ENCODE measurements around the gene S100A11.
A peak's percentile ranks its signal among the peaks of the same experiment; 100 is the strongest.

The S100A11 gene

DNA sequence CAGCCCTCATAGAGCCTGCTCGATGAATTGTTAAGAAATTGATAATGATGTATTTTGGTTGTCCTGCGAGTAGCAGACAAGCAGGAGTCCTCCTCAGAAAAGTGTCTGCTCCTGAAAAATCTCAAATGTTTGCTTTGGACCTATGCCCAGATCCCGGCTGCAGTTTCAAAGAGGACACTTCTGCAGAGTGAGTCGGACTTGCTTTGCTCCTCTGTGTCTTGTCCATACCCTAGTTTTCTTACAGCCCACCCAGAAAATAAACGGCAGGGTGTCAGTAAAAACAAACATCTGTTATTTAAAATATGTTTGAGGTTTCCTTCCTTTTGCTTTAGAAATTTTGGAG, 46.0 kb downstream of the S100A11 start:
- H3K27ac ChIP-seq, result peak overlapping the region in 1 of 2 donors; percentile 80
- peak overlapping the region; percentile 95 for H3K4me3 ChIP-seq
- DNase-seq (ENCODE audit: low spot score), result no peak
- TF ChIP-seq, protein P1, sequence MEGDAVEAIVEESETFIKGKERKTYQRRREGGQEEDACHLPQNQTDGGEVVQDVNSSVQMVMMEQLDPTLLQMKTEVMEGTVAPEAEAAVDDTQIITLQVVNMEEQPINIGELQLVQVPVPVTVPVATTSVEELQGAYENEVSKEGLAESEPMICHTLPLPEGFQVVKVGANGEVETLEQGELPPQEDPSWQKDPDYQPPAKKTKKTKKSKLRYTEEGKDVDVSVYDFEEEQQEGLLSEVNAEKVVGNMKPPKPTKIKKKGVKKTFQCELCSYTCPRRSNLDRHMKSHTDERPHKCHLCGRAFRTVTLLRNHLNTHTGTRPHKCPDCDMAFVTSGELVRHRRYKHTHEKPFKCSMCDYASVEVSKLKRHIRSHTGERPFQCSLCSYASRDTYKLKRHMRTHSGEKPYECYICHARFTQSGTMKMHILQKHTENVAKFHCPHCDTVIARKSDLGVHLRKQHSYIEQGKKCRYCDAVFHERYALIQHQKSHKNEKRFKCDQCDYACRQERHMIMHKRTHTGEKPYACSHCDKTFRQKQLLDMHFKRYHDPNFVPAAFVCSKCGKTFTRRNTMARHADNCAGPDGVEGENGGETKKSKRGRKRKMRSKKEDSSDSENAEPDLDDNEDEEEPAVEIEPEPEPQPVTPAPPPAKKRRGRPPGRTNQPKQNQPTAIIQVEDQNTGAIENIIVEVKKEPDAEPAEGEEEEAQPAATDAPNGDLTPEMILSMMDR (IDR thresholded peaks at IDR 0.05), result no peak

DNA sequence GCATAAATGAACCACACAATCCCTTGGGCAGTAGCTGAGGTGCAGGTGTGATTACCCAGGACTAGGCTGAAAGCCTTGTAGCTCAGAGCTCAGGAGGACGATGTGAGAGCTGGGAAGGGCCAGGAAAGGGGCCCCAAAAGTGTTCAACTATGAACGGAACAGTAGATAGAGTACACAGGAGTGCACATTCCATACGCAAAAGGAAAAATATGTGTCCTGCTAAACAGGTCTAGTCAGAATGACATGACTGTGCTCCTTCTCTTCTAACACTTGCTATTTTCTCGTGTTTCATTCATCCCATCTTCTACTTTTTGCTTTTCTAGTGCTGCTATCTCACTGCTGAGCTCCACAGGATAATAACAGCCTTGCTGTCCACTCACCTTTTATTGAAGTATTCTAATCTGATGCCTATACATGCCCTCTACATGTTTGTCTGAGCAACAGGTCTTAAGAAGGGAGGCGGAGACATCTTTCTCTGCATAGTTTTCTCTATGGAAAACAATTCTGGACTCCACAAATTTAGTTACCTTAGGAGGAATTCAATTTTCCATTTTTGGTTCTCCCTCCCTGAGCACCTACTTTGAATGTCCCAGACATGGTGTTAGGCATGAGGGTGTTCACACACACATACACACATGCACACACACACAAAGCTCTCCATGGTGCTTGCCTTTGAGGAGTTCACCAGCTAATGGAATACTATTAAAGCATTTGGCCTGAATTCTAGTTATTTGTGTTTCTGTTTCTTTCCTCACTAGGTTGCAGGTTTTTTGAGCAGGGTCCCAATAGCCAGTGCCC, 46.5 kb downstream of the S100A11 start:
- TF ChIP-seq, protein P1 (IDR thresholded peaks at IDR 0.05), result no peak
- no peak for DNase-seq (ENCODE audit: low spot score)
- Histone ChIP-seq H3K27ac (peak overlapping the region in 1 of 2 donors; percentile 80), H3K4me3 (peak overlapping the region; percentile 95)

DNA sequence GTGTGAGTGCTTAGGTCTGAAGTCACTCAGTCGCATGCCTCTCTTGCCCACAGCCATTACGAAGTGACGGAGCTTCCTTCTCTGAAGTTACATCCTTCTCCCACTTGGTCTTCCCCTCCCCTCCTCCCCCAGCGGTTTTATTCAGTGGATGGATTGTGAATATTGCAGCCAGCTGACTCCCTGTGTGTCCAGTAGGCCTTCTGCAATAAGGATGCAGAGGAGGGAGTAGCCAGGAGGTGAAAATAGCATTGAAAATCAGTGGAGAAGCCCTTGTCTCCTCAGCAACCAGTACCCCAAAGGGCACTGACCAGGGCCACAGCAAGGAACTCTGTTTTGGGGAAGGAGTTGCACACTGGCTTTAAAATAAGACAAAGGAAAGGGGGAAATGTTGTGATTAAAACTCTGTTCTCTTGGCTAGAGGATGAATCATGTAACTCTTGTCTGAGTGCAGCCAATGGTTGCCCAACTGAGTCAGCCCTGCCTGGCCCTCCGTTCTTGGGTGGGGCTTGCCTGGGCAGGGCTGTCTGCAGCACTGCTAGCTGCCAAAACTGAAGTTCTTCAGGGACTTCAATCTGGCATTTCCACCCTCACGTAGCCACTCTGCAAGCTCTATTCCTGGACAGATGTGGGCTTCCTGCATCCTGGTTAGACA, 47.5 kb downstream of the S100A11 start:
- H3K27ac ChIP-seq, result peak overlapping the region; percentile 40 to 80
- TF ChIP-seq, protein P1 (IDR thresholded peaks at IDR 0.05), result no peak
- peak; percentile 90 for DNase-seq (ENCODE audit: low spot score)
- peak overlapping the region; percentile 95 for H3K4me3 ChIP-seq

DNA sequence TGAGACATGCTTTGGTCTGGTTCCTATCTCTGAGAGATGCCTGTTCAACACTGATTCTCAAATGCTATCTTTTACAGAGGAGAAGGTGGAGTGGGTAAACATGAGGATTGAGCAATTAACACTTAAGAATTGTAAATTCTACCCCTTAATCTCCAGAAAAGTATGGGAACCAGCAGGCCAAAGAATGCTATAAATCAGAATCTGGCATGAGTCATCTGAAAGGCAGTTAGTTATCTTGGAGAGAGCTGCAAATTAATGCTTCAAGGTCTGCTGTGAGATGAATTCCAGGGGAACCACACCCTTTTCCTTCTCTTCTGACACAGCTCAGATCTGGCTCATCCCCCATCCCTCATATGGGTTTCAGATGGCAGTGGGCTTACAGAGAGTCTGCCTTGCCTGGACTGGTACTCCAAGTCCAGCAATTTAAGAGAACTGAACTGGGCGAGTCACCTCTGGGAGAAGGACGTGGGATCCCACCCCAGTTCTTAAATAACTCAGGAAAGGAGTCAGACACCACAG, 48.3 kb downstream of the S100A11 start:
- TF ChIP-seq, protein P1 (IDR thresholded peaks at IDR 0.05), result no peak
- no peak for DNase-seq (ENCODE audit: low spot score)
- H3K27ac ChIP-seq, result peak overlapping the region; percentile 40 to 80
- H3K4me3 ChIP-seq, result peak overlapping the region; percentile 95

DNA sequence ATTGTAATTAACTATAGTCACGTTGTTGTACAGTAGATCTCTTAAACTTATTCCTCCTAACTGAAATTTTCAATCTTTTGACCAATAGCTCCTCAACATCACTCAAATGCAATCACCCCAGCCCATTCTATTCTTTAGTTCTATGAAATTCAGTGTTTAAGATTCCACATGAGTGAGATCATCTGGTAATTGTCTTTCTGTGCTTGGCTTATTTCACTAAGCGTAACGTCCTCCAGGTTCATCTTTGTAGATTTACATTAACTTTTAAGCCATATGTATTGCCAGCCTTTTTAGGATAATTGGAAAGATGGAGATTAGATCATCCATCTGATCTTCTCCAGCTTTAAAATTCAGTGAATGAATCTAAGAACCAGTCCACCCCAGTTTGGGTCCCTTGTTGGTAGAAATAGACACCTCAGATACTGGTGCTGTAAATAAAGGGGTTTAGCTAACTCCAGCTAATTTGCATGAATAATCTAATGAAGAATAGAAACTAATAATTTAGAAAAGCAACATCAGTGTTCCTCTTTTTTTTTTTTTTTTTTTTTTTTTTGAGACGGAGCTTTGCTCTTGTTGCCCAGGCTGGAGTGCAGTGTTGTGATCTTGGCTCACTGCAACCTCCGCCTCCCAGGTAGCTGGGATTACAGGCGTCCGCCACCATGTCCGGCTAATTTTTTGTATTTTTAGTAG, 50.2 kb downstream of the S100A11 start:
- DNase-seq (ENCODE audit: low spot score), result no peak
- no peak overlapping the region for H3K27ac ChIP-seq
- TF ChIP-seq, protein P1 (IDR thresholded peaks at IDR 0.05), result no peak
- H3K4me3 ChIP-seq, result no peak overlapping the region

DNA sequence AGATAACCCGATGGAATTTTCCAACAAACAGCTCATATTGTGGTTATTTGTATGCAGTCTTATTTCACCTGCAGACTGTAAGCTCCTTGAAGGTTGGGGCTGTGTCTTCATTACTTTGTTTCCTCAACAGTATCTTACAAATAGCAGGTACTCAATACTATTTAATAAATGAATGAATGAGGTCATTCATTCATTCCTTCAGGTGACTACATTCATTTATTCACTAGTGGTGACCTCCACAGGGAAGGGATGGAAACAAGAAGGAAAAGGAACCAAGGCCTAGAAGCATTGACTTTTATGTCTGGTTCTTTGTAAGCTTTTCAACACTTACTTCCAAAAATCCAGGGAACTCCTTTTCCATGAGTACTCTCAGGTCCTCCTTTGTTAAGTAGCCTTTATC, 51.0 kb downstream of the S100A11 start:
- Histone ChIP-seq H3K4me3 (no peak overlapping the region), H3K27ac (no peak overlapping the region)
- TF ChIP-seq, protein P1 (IDR thresholded peaks at IDR 0.05), result no peak
- DNase-seq (ENCODE audit: low spot score), result no peak

Data from coronary artery (tissue), 2 donors.